Stimulated activated naive CD8-positive, alpha-beta T cell treated with anti-CD3 and anti-CD28 coated beads, Interleukin-15, Interleukin-2, amounts not matched to agents 100 U/mL and 50 U/mL, for 24 hours (primary cell): ENCODE measurements around the gene DMXL2.
"Not testable (repeated sequence)": the region's sequence is repeated elsewhere in the genome, so short reads cannot be mapped to it uniquely, and the experiment has no call there.

ENCODE experiments used
- ATAC-seq: fragments of 150-1000 bp; cut with Tn5 transposase; one replicate; pipeline ENCODE4 v1.10.0; 2021
- DNase-seq: peaks from one replicate; pipeline ENCODE4 v3.0.0; 2021

The DMXL2 gene

DNA sequence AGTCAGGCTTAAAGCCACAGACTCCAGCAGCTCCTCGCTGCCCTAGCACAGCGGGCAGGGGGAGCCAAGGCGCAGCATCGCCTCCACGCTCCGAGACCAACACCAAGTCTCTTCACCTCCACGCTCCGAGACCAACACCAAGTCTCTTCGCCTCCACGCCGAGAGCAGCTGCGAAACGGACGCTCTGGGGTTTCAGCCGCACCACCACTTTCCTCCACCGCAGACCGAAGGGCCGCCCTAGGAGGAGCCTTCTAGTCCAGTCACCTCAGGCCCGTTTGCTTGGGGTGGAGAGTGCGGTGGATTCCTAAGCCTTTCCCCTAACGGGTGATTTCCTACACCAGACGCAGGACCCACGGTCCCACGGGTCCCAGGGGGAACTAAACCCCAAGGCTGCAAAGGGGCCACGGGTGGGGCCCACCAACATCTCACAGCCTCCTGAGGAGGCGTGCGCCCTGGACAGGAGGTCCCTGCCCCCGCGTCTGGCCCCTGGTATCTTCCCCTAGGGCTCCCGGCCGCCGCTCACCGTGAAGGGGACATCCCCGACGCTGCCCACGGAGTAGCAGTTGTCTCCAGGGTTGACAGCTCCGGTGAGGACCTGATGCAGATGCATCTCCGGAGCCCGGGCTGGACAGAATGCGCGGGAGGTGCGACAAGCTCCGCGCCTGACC is 501 bp downstream of the DMXL2 start:
- DNase-seq = peak; percentile 57
- peak; percentile 60 for ATAC-seq

DNA sequence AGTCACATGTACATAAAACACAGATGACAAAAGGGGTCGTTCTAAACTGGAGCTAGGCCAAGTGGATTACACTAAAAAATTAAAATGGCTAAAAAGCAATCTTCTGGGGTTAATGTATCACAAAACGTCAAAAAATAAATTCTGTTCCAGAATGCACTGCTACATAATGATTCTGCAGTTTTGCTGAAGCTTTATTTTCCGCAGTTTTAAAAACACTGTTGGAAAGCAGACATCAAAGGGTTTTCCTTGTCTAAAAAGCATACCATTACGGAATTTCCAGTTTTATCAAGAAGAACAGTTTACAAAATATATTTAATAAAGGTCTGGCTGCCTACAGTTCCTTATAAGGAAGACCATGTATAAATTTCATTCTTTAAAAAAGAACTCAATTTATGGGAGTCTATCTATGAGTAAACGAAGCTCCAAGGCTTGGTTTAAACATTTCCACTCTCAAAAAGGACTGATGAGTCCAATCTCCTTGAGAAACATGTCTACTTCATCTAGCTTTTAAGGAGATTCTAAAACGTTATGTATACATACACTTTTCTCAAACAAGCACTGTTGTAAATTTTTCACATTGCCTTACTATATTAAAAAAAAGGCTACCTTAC is 1.3 kb downstream of the DMXL2 start:
- no peak for ATAC-seq
- DNase-seq = no peak

DNA sequence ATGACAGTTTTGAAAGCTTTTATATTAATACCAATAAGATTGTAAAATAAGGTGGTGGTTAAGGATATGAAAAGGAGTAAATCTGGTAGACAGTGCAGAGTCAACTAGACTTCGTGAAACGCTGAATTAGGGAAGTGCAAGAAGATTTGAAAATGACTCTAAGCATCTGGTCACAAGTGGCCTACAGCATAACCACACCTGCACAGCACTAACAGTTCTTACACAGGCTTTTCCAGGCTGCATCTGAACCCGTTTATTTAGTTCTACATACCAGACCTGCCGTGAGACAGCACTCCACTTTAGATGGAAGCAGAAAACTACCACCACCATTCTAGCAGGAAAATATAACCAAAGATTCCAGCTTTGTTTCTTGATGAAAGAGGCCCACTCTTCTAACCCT is 1.9 kb downstream of the DMXL2 start:
- DNase-seq (no peak), ATAC-seq (no peak)

DNA sequence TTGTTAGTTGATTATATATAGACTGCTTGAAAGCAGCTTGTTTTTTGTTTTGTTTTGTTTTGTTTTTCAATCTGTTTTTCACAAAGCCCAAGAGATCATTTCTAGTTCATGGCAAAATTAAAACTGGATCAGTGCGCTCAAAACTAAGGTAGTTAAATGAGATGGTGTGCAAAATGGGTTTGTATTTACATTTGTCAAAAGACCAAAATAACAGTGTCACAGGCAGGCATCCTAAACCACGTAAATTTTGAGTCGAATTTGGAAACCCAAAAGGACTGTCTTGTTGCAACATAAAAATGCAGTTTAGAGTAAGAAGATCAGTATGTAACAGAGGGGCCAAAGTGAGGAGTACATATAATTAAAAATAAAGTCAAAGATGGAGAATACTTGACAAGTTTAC is 2.4 kb downstream of the DMXL2 start:
- no peak for DNase-seq
- ATAC-seq = no peak

DNA sequence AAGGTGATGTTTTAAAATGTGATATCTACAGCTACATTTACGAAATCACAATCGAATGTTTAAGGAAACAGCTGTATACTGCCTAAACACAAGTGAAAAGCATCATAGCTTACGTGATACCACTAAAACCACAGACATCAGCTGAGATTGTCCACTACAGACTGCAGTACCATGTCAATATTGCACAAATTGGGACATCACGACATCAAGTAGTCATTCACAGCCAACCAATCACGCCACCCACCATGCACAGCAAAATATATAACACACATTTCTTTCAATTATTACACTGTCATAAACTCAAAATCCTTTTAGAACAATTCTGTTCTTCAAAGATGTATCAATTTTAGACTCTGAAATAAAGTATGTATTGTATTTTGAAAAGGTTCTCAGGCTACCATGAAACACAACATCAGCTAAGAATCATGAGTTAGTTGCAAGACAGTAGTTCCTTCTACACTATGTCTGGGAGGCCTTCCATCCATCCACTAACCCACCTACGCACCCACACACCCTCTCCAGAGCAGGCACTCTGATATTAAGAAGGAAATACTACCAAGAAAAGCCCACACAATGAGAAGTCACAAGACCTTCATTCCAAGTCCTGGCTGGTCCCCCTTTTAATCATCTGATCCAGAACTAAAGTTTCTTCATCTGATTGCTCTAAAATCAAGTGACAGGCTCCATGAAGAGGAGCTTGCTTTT is 3.1 kb downstream of the DMXL2 start:
- DNase-seq = no peak
- ATAC-seq = no peak

DNA sequence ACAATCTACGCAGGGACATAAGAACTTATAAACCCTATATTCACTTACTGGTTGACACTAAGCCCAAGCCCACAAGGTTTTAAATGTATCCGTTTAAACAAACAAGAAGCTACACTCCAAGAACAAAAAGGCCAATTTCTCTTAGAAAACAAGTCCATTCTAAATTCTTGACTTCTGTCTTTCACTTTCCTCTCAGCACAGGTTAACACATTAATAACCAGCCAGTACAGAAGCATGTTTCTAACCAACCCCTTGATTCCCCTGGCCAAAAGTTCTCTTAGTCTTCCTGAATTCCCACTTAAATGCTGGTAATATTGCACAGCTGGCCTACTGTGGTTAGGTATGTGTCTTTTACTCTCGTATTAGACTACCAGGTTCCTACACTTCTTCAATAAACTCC is 4.7 kb downstream of the DMXL2 start:
- DNase-seq = no peak
- ATAC-seq = no peak

DNA sequence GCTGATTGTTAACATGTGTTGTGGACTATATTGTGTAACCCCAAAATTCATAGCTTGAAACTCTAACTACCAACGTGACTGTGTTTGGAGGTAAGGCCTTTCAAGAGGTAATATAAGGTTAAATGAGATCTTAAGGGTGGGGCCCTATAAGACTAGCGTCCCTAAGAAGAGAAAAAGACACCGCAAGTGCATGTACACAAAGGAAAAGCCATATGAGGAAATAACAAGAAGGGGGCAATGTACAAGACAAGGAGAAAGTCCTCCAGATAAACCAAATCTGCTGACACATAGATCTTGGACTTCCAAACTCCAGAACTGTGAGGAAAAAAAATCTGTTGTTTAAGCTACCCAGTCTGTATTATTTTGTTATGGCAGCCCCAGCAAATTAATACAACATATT is 8.6 kb downstream of the DMXL2 start:
- ATAC-seq (no peak), DNase-seq (no peak)

DNA sequence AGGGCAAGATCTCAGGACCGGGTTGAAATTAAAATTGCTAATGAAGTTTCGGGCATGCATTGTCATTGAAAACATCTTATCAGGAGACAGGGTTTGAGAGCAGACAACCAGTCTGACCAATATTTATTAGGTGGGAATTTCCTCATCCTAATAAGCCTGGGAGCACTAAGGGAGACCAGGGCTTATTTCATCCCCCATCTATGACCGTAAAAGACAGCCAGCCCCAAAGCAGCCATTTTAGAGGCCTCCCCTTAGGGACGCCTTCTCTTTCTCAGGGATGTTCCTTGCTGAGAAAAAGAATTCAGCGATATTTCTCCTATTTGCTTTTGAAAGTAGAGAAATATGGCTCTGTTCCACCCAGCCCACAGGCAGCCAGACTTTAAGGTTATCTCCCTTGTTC is 9.9 kb downstream of the DMXL2 start:
- DNase-seq = not testable (repeated sequence)

DNA sequence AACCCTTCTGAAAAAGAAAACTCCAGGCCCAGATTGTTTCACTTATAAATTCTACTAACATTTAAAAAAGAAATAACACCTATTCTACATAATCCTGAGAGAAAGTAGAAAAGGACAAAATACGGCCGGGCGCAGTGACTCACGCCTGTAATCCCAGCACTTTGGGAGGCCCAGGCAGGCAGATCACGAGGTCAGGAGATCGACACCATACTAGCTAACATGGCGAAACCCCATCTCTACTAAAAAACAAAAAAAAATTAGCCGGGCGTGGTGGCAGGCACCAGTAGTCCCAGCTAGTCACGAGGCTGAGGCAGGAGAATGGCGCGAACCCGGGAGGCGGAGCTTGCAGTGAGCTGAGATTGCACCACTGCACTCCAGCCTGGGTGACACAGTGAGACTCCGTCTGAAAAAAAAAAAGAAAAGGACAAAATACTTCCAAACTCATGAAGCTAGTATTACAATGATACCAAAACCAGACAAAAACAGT is 19.1 kb downstream of the DMXL2 start:
- ATAC-seq, DNase-seq: not testable (repeated sequence)

More for the DNA sequence above, 9.9 kb downstream of the DMXL2 start:
- not testable (repeated sequence) for ATAC-seq

DNA sequence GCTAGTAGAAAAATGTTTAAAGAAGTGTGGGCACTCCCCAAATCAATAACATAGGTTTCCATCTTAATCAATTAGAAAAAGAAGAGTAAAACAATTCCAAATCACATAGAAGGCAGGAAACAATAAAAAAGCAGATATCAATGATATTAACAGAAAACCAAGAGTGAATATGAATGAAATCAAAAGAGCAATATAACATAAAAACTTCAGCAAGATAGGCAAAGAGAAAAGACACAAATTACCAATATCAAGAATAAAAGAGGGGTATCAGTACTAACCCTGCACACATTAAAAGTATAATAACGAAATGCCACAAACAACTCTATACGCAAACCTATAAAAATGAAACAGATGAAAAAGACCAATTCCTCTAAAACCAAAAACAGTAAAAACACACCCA is 19.6 kb downstream of the DMXL2 start:
- no peak for ATAC-seq

DNA sequence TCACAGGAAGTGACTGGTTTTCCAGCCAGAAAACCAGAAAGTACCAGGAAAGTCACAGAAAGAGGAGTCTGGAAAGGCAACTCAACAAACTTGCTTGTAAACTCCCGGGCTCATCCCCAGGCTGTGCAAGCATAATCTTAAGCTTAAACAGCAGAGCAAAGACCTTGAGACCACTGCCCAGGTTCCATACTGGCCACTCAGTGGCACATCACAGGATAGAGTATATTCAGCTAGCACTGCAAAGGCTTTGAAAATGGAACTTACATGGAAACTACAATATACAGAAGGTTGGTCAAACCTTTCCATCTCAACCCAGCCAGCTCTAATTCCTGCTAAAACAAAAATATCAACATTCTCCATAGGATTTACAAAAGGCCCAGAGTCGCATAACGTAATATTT is 20.1 kb downstream of the DMXL2 start:
- DNase-seq (no peak), ATAC-seq (no peak)

More for the DNA sequence above, 19.6 kb downstream of the DMXL2 start:
- no peak for DNase-seq

DNA sequence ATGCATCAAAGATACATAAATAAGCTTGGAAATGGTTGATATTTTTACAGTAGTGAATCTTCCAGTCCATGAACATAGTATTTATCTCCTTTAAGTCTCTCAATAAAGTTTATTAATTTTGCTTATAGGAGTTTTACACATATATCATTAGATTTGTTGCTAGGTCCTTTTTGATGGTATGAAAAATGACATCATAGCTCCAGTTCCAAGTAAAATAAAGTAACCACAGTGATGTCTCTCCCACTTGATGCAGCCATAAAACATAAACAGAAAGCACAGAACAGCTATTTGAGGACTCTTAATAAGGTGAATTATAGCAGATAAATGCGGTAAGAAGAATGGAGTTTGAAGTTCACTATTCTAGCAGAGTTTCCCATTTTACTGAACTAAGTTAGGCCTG is 20.8 kb downstream of the DMXL2 start:
- ATAC-seq = no peak
- DNase-seq = no peak

DNA sequence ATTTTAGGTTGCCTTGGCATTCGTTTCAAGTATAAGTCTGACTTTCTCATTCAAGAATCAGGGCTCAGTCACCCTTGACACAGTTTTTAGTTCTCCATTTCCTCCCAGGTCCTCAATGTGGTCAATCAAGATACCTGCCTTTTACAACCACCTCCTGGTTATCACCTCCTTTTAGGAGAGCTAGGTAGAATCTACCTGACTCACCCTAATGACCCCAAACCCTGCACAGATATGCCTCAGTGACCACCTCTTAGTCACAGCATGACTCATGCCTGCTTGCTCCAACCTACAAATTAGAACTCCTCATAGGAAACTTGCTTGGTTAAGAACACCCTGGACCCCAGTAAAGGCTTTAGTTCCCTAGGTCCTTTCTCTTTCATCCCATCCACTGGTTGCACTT is 22.5 kb downstream of the DMXL2 start:
- ATAC-seq (peak; percentile 73), DNase-seq (no peak)

DNA sequence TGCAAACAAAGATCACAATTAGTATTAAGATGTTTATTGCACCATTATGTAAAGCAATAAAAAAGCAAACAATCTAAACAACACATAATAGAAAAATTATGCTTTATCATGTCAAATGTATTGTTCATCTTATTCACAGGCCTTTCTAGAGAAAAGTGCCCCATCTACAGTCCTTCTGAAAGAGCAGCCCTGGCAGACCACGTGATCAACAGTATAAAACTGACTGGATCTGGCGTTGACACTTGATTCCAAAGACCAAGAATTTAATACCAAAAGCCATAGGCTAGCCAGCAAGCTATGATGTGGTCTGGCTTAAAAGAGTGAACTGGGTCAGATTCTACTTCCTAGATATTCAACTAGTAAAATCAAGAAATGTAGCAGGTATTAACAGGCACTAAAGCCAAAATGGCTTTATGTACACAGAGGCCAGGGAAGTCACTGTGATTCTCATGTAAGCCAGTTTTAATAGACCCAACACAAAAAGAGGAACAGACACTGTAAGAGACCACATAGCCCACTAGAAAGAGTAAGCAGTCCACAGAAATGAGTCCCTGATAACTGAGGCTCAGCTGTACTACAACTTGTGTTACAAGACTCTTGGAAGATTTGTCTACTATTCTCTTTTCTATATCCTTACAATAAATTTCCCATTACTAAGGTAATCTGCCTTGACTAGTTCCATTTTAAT is 32.5 kb downstream of the DMXL2 start:
- ATAC-seq (no peak), DNase-seq (no peak)

DNA sequence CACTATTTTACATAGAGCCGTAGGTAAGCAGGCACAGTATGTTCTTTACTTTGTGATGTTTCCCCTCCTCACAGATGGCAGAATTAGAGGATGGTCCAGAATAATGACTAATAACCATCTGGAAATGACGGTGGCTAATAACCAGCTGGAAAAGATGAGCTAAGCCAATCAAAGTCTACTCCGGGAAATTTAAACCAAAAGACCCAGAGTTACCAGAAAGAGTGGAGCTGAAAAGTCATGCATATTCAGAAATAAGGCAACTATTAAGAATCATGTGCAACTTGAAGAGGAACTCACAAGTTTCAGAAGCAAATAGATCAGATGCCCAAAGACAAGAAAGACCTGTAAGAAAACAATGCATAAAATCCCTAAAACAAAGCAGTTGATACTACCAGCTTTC is 33.6 kb downstream of the DMXL2 start:
- no peak for DNase-seq
- ATAC-seq = no peak

DNA sequence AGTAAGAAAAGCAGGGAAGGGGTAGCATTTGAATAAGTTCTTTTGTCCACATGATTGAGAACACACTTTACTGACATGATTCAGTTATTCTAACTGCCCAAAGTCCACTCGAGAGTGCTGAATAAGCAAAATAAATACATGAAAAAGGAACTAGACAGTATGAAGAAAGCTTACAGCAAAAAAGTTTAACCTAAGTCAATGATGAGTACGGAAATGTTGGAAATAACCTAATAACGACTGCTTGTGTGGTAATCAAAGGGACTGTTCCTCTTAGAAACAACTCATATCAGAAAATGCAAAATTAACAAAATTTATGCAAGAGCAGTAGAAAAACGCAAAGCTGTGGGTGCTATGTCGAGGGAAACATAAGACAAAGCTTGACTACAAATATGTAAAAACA is 36.6 kb downstream of the DMXL2 start:
- no peak for DNase-seq

DNA sequence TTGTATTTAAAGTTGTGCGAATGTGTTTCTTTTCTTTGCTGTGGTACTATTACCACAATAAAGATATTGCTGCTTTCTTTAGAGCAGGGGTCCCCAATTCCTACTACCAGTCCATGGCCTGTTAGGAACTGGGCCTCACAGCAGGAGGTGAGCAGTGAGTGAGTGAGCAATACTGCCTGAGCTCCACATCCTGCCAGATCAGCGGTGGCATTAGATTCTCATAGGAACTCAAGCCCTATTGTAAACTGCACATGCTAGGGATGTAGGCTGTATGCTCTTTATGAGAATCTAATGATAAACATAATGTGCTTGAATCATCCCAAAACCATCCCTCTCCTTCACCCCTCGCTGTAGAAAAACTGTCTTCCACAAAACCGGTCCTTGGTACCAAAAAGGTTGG is 41.6 kb downstream of the DMXL2 start:
- no peak for DNase-seq
- no peak for ATAC-seq

More for the DNA sequence above, 36.6 kb downstream of the DMXL2 start:
- ATAC-seq = no peak

DNA sequence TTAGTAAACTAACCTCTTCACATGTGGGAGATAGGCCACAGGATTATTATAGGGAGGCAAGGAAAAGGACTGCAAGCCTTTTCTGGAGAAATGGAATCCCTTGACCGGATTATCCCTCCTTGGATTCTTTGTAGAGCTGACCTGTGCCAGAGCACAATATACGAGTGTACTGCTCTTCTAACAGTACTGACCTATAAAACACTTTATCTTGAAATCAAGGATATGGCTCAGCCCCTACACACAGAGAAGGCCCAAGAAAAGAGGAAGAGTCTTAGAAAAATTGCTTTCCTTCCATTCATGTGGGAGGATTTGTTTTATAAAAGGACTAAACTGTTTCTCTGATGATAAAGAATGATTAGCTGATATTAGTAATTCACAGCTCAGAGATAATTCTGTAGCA is 42.2 kb downstream of the DMXL2 start:
- DNase-seq = no peak
- ATAC-seq = no peak

DNA sequence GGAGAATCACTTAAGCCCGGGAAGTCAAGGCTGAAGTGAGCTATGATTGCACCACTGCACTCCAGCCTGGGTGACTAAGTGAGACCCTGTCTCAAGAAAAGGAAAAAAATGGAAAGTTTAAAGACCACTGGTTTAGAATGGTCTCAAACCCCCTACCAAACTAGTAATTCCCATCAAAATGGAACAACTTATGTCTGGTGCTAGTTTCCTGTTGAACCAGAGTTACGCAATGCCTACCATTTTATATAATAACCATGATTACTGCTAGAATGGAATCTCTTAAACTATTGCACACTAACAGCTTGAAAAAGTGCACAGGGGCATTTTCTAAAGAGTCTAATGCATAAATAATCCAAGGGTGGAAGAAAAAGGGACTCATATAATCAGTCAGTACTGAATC is 43.6 kb downstream of the DMXL2 start:
- DNase-seq (no peak), ATAC-seq (no peak)

DNA sequence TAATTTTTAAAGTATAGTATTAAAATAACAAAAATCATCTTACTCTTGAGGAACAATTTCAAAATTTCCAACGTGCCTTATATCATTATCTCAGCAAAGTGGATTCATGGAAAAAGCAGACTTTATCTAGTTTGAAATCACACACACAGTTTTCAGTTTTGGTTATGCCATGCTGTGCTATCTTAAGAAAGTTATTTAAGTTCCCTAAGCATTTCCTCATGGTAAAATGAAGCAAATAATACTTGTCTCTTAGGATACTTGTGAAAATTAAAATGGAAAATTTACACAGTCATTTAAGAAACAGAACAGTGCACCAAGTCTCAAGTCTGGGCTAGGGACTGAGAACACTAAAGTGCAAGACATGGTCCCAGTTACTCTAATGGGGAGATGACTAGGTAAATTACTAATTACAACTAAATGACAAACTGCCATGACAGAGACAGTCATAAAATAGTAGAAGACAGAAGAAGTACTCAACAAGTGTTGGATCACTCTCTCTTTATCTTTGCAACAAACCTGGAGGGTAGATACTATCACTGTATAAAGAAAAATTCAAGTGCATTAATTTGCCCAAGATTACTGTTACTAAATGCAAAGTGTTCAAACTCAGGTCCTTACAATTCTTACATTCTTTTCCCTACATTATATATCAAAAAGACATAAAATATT is 44.8 kb downstream of the DMXL2 start:
- ATAC-seq (no peak), DNase-seq (no peak)

DNA sequence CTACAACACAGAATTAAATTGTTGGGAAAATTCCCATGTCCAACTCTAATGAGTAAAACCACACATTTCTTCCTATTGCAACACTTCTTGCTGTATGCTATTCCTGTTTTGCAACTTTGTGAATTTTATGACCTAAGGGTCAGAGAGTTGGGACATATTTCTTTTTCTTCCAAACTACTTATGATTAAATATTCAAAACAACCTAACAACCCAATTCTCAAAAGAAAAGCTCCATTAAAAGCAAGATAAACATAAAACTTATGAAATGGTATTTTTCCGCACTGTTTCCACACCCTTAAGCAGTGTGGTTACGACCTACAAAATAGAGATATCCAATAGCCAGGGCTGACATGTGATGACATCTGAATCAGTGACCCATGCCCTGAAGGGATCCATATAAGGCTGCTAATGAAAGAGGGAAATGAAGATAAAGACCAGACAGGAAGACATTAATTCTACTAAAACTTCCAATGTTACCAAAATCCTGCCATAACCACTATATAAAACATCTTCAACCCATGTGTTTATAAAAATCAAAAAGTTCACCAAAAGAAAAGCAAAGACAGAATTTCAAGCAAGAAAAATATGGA is 45.6 kb downstream of the DMXL2 start:
- DNase-seq (no peak), ATAC-seq (no peak)

DNA sequence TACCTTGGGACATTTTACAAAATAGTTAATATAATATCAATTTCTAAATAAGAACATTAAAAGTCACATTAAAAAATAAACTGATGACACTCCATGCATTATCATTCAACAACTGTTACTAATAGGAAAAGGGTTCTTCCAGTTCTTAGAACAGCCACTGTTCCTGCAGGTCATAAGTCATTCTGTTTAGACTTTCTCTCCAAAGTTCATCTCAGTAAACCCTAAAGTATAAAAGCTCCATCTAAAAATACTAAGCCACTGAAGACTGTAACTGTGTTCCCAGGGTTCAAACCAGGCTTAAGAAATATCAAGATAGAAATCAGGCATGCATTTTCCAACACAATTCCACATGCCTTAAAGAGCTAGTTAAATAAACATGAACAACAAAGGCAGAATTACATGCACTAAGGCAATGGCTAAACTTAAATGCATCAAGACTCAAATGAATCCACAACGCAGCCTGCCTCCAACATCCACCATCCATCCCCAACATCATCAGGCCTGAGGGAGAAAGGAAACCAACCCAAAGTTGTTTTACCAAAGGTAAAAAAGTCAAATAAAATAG is 46.2 kb downstream of the DMXL2 start:
- ATAC-seq = no peak
- DNase-seq = no peak
